ENCODE data around the gene PIP4K2B. TPM values are rescaled to one million over a fixed set of nuclear protein-coding genes. Genes with fewer than 3 reads are reported as not detected.
"Not testable (repeated sequence)": the region's sequence is repeated elsewhere in the genome, so short reads cannot be mapped to it uniquely, and the experiment has no call there.

PIP4K2B gene
- total RNA-seq, 1 donor from 2014 or later, result 68.5 TPM

- Histone ChIP-seq H3K4me1 (peaks cover 46% of the 10 kb centered on the region), H3K27ac (peak overlapping the region; percentile 85), H3K36me3 (peaks cover 0 to 8% of the 10 kb centered on the region in 2 donors), H3K9me3 (no peaks in the 10 kb centered on the region), H3K27me3 (no peaks in the 10 kb centered on the region), H3K4me3 (peak overlapping the region; percentile 73 to 92)
- no peak for DNase-seq (ENCODE audit: extremely low spot score in 2 of 2)
- no peak for TF ChIP-seq CTCF (IDR thresholded peaks at IDR 0.05)
- TF ChIP-seq POLR2A (IDR thresholded peaks at IDR 0.05), result no peak
- intact Hi-C loops (cut with DNase I), result no loop called here
These were observed 69.9 kb downstream of the PIP4K2B start for GRCh38 chr17:38729368-38729885.

- H3K27me3 ChIP-seq, result no peaks in the 10 kb centered on the region
- H3K4me3 ChIP-seq, result no peak overlapping the region
- no peak for DNase-seq (ENCODE audit: extremely low spot score in 2 of 2)
- no peak for TF ChIP-seq CTCF (IDR thresholded peaks at IDR 0.05)
- TF ChIP-seq POLR2AphosphoS5 (IDR thresholded peaks at IDR 0.05; ENCODE audit: insufficient read depth in 1 of 2, low read depth in 1 of 2), result peak in 1 of 2 donors; percentile 11
- H3K4me1 ChIP-seq, result peaks cover 42% of the 10 kb centered on the region
- no peaks in the 10 kb centered on the region for H3K9me3 ChIP-seq
- peaks cover 0 to 12% of the 10 kb centered on the region in 2 donors for H3K36me3 ChIP-seq
- no peak overlapping the region for H3K27ac ChIP-seq
- intact Hi-C loops (cut with DNase I), result no loop called here
These were observed 71.0 kb downstream of the PIP4K2B start for GRCh38 chr17:38728290-38728831.

- intact Hi-C loops (cut with DNase I), result no loop called here
- peaks cover 42% of the 10 kb centered on the region for H3K4me1 ChIP-seq
These were observed 71.6 kb downstream of the PIP4K2B start for GRCh38 chr17:38727736-38728135.

GRCh38 chr17:38726145-38726544 lies 73.2 kb downstream of the PIP4K2B start:
- H3K27ac ChIP-seq; H3K9me3 ChIP-seq; H3K4me3 ChIP-seq; H3K27me3 ChIP-seq; DNase-seq (ENCODE audit: extremely low spot score in 2 of 2); intact Hi-C loops (cut with DNase I): not testable (repeated sequence)
- H3K36me3 ChIP-seq, result peaks cover 0 to 23% of the 10 kb centered on the region in 2 donors
- peaks cover 28% of the 10 kb centered on the region for H3K4me1 ChIP-seq

More at GRCh38 chr17:38727736-38728135, 71.6 kb downstream of the PIP4K2B start:
- TF ChIP-seq CTCF (IDR thresholded peaks at IDR 0.05) (no peak), POLR2AphosphoS5 (IDR thresholded peaks at IDR 0.05; ENCODE audit: insufficient read depth in 1 of 2, low read depth in 1 of 2) (no peak), POLR2A (IDR thresholded peaks at IDR 0.05) (no peak)
- no peak for DNase-seq (ENCODE audit: extremely low spot score in 2 of 2)
- H3K27me3 ChIP-seq, result no peaks in the 10 kb centered on the region
- no peaks in the 10 kb centered on the region for H3K9me3 ChIP-seq
- H3K36me3 ChIP-seq, result peaks cover 0 to 12% of the 10 kb centered on the region in 2 donors
- H3K4me3 ChIP-seq, result no peak overlapping the region
- H3K27ac ChIP-seq, result no peak overlapping the region

GRCh38 chr17:38725066-38725465 lies 74.3 kb downstream of the PIP4K2B start:
- H3K27ac ChIP-seq, result no peak overlapping the region
- H3K9me3 ChIP-seq, result no peaks in the 10 kb centered on the region
- TF ChIP-seq POLR2A (IDR thresholded peaks at IDR 0.05) (no peak), POLR2AphosphoS5 (IDR thresholded peaks at IDR 0.05; ENCODE audit: insufficient read depth in 1 of 2, low read depth in 1 of 2) (no peak), CTCF (IDR thresholded peaks at IDR 0.05) (no peak)
- no peak for DNase-seq (ENCODE audit: extremely low spot score in 2 of 2)
- H3K36me3 ChIP-seq, result peaks cover 0 to 34% of the 10 kb centered on the region in 2 donors
- H3K27me3 ChIP-seq, result no peaks in the 10 kb centered on the region
- intact Hi-C loops (cut with DNase I), result no loop called here
- peaks cover 19% of the 10 kb centered on the region for H3K4me1 ChIP-seq
- H3K4me3 ChIP-seq, result no peak overlapping the region

All from vagina (tissue), 2 donors.